AG08395 (cell line): Measurements from ENCODE around the gene ST3GAL4.
A peak's percentile ranks its signal among the peaks of the same experiment; 100 is the strongest.
"Not testable (repeated sequence)": the region's sequence is repeated elsewhere in the genome, so short reads cannot be mapped to it uniquely, and the experiment has no call there.

Experiments
- DNase-seq: peaks from one replicate; pipeline ENCODE4 v3.0.0; 2012; ENCODE audit warnings: mixed read lengths, low spot score

ST3GAL4 gene, protein sequence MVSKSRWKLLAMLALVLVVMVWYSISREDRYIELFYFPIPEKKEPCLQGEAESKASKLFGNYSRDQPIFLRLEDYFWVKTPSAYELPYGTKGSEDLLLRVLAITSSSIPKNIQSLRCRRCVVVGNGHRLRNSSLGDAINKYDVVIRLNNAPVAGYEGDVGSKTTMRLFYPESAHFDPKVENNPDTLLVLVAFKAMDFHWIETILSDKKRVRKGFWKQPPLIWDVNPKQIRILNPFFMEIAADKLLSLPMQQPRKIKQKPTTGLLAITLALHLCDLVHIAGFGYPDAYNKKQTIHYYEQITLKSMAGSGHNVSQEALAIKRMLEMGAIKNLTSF

DNA sequence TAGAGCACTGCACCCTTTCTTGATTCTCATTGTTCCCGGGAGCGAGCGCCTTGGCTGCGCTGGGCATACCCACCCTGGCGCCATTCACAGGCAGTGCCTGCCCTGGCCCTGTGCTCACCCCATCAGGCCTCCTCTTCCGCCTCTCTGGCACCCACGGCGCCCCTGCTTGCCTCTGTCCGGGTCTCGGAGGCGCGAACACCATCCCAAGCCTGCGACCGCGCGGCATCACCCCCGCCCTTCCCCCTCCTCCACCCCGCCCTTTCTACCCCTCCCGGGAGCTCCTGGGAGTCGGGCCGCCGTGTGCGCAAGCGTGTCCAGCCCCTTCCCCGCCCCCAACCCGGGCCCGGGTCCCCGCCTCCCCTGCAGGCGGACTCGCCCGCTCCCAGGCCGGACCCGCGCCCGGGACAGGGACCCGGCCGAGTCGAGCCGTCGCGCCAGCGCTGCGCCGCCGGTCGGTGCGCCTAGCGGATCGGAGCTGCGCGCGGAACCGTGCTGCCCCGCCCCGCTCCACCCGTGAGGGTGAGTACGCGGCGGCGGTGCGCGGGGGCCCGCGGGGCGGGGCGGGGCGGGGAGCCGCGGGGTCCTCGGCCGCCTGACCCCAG lies at the start of gene ST3GAL4:
ST3GAL4 (plus strand) TSS at position 363 of the 602 bp plus-strand sequence. CDS start 50,470 bp downstream, outside the sequence.
- peak; percentile 82 for DNase-seq

DNA sequence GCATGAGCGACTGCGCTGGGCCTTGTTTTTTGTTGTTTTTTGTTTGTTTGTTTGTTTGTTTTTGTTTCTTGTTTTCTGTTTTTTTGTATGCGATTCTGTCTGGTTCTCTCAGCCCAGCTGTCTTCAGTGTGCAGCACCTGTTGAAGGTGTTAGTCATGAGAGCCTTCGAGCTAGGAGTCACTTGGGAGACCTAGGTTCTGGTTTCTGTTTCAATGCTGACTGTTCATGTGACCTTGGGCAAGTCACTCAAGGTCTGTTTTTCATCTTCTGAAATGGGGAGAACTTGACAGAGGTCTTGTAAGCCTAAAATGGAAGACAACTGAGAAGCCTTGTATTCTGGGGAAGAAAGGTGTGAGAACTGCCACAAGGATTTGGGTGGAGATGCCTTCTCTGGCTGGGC lies 49.8 kb upstream of the ST3GAL4 start:
- DNase-seq: no peak

DNA sequence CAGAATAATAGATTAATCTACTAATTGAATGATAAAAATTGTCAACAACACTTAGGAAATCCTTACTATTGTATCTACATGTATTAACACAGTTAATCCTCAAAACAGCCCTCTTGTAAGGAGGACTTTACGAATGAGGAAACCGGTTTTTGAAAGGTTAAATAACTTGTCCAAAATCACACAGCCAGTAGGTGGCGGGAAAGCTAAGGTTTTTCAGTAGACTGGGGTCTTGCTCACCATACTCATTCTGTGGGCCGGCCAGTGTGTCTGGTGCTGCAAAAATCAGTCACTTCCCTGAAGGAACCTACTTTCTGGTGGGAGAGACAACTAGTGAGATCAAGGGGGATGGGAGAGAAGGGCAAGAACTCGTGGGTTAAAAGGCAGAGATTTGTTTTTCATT lies 47.8 kb upstream of the ST3GAL4 start:
- DNase-seq: peak; percentile 31

DNA sequence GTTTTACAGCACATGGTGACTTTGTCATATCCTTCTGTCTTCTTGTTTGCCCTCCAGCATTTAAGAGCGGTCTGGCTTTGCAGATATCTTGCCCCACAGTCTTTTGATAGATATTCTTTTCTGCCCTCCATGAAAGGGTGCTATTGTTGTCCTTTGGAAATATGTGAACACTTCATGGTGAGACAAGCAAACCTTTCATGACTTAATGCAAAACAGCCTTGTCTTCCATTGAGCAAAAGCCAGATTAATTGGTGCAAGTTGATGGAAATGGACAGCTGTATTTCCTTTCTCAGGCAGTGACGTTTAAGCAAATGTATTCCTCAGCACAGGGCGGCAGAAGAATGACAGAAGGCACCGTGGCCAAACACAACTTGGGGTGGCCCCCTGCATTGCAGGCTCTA lies 47.2 kb upstream of the ST3GAL4 start:
- DNase-seq: no peak

DNA sequence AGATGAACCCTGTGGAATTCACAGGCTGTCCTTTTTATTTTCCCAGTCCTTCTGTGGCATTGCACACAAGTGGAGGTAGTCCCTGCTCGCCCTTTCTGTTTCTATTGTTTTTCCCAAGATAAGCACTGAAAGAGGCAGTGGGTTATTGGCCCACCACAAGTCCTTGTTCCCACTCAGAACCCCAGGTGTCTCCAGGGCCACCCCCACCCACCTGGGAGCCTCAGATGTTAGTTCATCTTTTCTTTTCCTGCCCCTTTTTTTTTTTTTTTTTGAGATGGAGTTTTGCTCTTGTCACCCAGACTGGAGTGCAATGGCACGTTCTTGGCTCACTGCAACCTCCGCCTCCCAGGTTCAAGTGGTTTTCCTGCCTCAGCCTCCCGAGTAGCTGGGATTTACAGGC lies 46.7 kb upstream of the ST3GAL4 start:
- not testable (repeated sequence) for DNase-seq

DNA sequence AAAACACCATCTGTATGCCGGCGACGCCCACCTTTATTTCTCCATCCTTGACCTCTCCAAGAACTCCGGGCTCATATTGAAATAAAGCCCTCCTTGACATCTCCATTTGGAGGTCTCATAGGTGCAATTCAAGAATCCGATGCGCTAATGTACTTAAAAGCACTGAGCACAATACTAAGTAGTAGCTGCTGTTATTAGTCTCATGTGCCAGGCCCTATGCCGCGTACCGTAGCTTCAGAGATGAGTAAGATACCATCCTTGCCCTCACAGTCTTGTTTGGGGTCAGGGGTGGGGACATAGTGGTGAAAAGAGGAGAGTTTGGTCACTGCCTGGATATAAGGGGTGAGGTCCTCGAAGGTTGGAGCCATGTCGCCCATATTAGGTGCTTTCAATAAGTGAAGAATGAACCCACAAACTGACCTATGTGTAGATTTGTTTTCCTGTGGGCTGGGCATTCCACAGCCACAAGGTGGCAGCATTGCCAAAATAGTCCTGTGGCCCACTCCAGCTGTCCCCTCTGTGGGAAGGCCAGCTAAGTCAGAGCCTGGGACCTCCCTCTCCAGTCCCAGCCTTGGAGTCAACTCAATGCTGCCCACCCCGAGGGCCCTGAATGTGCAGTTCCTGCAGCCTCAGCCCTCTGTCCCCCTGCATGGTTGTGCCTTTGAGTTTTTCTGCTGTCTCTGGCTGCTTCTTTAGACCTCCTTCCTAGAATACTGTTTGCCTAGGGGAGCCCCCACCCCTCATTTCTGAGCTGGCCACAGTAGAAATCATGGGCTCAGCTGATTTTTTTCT lies 45.1 kb upstream of the ST3GAL4 start:
- DNase-seq: peak; percentile 83

DNA sequence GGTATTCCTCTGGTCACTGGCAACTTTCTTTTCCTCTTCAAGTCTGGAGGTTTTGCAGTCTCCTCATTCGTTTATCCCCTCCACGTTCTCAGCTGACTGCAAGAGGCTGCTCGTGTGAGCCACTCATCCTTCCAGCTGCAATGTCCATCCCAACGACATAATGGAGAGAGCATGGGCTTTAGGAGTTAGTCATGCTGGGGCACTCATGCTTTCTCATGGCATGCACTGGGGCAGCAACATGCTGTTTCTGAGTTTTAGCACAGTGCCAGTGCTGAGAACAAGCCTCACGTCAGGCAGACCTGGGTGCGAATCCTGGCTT lies 44.5 kb upstream of the ST3GAL4 start:
- peak; percentile 39 for DNase-seq

DNA sequence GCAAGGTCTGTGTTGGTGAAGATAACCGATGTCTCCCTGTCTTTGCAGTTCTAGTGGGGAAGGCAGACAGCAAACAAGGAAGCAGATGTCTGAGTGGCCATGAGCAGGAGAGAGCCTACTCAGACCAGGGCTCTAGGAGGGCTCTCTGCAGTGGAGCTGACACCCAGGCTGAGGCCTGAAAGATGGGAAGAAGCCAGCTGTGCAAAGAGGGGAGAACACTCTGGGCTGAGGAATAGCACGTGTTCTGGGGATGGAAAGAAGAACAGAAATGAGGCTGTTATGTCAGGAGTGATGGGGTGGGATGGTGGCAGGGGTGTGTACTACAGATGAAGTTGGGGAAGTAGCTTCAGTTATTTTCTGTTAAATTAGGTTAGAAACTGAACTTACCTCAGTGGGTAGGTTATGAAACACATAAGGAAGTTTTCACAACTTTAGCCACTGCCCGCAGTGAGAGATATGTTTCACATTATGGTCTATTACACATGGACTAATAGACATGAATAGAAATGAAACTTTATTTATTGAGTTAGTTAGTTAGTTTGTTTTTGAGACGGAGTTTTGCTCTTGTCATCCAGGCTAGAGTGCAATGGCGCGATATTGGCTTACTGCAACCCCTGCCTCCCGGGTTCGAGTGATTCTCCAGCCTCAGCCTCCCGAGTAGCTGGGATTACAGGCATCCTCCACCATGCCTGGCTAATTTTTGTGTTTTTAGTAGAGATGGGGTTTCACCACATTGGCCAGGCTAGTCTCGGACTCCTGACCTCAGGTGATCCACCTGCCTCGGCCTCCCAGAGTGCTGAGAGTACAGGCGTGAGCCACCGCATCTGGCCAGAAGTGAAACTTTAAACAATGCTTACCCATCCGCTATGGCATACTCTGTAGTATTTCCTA lies 43.8 kb upstream of the ST3GAL4 start:
- no peak for DNase-seq

DNA sequence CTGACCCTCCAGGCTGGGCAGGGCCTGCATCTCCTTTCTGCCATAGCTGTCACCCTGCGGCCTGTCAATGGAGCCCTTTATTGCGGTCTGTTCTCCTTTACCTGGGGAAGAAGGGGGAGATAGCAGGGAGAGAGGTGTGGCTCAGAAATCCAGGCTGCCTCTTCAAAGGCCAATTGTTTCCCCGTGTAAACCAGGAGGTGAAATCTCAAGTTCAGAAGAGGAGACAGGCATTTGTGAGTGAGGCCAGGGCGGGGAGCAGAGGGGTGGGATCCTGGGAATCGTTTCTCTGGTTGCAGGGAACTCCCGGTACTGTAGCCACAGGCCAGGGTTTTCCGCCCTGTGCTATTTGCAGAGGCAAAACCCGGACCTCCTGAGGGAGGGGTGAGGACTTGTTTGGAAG lies 42.5 kb upstream of the ST3GAL4 start:
- no peak for DNase-seq

DNA sequence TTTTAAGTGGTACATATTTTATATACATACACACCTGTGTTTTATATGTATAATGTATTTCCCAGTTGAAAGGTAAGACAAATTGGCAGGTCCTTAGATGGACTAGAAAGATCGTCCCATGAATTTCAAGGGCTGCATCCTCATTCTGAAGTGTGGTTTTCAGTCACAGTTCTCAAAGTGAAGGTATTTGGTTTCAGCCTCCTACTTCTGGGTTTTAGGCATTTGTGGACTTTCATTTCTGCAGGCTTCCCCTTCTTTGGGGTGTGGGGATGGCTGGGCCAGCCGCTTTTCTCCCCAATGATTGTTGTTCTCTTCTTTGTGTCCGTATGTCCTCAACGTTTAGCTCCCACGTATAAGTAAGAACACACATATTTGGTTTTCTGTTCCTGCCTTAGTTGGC lies 41.7 kb upstream of the ST3GAL4 start:
- DNase-seq: no peak

DNA sequence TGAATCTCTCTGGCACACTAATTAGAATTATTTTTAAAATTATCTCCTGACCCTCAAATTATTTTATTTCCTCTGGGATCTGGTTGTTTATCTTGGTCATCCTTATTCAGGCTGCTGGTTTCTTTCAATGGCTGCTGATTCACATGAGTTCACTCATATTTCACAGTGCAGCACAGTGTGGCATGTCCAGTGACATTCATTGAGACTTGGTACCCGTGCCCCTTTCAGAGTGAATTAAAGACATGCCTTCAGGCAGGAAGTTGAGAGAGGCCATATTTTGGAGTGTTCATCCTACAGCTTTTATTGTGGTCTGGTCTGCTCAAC lies 38.1 kb upstream of the ST3GAL4 start:
- DNase-seq: no peak

DNA sequence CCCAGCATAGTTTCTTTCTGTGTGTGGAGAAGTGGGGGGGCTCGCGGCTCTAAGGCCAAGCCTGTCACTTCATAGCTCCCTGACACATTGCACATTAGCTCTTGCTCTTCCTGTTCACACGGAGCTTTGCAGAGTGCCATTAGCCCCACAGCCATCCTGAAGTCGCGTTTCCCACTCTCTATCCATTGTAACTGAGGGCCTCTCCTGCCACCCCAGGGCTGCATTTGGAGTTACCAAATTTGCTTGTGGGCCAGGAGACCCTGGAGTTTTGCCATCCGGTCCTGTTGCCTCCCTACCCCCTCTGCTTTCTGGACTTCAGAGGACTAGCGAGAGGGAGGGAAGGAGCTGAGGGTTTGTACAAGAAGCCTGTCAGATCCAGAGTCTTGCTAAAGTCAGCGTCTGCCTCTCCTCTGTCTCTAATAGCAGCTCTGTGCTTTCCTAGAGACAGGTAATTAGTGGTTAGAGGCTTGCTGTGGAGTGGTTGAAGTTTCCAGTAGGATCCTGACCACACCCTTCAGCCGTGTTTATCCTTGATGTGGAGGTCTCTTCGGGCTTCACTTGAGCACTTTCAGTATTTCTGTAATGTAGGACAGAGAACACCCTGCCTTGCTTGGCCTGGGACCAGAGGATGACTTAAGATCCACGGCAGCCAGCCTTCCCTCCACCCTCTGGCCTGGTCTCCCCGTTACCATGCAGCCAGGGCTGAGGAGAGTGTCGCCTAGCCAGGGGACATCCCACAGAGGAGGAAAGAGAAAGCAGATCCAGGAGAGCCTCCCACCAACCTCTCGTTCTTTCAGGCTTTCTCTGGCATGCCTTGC lies 37.5 kb upstream of the ST3GAL4 start:
- peak; percentile 75 for DNase-seq

DNA sequence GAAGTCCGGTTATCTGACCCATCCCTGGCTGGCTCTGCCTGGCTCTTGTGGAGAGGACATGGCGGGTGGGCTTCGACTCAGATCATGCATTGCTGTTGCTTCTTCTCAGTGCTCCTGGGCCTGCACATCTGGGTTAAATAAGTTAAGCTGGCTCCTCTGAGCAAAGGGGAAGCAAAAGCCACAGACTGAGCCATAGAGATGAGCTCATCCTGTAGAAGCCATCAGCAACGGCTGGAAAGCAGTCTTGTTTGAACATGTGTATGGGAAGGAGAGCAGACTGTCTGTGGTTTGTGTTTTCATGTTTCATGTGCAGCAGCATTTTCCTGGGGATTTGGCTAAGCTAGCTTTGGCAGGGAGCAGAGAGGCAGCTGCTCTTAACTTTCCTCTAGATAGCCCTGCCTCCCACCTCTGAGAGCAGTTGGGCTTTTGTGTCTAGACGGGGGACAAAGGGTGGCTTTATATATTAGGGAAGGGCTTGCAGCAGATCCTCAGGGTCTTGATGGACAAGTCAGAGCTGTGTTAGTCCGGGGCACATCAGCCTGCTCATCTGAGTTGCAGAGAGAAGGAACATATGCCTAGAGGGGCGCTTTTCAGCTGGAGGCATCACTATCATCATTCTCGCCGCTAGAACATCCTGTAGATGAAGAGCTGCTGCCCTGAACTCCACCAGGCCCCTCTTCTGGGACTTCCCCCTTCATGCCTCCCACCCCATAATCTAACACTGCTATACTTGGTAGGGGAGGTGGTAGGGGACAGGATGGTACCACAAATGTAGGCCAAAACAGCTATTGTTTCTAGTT lies 36.7 kb upstream of the ST3GAL4 start:
- DNase-seq: peak; percentile 92

DNA sequence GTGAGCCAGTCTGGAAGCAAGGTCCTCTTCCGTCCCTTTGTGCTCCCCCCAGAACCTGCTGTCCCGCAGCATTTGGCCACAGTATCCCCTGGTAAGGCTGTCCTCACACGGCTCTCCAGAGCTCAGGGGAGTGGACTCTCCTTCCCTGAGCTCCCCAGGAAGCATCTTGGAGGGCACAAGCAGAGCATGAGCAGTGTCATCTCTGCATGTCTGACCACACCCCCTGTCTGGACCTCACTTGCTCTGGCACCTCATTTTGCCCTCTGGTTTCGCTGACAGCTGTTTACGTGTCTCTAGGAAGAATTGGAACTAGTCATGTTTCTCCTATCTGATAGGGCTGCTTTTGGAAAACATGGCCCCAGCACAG lies 36.1 kb upstream of the ST3GAL4 start:
- no peak for DNase-seq

DNA sequence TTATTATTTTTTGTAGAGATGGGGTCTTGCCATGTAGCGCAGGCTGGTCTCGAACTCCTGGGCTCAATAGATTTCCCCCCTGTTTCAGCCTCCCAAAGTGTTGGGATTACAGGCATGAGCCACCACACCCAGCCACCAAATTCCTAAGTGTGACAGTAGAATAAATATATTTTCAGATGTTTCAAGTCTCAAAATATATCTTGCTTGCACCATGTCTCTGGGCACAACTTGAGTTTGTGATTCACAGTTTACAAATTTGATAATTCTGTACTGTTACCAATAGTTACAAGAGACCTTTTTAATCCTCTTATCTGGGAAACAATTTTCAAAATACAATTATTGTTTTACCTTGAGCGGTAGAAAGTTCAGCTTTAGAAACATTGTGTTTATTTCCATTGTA lies 32.5 kb upstream of the ST3GAL4 start:
- no peak for DNase-seq

DNA sequence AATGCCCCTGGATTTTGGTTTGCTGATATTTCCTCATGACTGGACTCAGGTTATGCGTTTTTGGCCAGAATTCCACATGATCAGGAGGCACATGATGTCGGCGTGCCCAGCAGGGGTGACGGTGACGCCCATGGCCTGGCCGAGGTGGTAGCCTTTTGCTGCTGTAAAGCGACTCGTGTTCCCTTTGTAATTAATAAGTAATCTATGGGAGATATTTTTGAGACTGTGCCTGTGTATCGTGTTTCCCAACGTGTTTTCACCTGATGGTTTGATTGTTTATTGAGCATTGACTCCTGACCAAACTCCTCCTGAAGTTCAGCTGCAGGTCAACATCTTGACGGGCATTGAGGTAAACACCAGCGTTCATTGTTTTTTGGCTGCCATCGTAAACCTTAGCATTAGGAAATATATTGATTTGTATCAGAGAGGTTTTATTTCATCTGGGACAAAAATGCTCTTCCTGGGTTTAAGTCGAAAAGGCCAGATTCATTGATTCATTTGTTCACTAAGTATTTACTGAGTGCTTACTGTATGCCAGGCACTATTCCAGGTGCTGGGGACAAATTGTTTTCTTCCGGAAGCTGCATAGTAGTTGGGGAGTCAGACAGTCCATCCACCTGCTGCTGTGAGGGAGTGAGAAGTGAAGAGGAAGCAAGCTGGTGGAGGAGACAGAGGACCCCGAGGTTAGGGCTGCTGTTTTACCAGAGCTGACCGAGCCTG lies 28.0 kb upstream of the ST3GAL4 start:
- DNase-seq: no peak

DNA sequence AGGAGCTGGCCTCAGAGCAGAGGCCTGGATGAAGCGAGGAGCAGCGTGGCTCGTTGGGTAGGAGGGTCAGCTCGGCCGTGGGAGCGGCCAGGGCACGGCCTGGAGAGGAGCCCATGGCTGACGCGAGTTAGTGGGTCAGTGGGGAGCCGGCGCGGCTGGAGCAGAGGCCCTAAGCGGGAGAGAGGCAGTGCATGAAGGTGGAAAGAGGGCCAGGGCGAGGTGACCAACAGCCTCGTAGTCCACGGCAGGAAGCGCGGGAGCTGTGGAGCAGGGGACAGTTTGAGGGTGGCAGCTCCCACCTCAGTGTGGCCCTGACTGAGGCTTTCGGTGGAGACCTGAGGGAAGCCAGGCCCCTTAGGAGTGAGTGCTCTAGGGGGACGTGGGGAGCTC lies 27.5 kb upstream of the ST3GAL4 start:
- DNase-seq: no peak

DNA sequence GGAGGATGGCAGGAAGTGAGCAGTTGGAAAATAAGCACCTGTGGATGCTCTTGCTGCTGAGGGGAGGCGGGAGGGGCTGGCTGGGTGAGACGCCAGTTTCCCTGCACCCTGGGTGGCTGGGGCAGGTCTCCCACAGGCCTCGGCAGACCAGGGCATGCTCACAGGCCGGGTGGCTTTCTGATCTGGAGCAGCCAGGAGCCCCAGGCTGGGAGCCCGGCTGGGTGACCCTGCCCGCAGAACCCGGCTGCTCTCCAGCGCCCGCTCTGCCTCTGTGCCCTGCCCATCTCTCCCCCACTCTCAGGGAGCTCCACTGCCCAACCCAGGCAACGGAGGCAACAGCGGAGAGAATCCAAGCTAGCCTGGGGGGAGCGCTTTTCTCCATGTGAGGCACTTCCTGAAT lies 27.0 kb upstream of the ST3GAL4 start:
- no peak for DNase-seq

DNA sequence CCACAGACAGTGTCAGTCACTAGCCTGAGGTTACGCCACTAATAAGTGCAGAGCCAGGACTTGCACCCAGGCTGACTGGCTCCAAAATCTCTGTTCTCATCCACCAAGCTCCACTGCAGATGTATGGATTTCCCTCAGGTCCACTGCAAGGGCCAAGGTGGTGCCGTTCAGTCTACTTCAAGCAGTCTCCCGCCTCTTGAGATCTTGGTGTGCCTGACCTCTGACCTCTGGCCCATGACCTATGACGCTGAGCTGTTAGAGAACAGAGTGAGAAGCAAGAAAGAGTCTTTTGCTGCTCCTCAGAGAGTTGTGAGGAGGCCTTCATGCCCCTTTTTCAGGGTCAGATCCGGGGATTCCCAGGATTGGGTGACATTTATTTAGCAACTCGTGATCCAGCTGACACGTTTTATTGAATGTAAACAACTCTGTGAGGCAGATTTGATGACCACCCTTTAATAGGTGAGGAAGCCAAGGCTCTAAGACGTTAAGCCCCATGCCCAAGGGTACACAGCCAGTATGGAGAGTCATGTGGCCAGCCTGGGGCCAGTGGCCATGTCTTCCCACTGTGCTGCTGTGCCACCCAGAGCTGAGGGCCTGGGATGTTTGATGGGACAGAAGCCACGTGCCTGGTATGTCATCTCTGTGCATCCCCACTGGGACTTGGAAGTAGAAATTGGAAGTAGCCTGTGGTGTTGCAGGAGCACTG lies 26.4 kb upstream of the ST3GAL4 start:
- no peak for DNase-seq
